IPS-18c (cell line): ENCODE measurements around the gene SWAP70.
"Not testable (repeated sequence)": the region's sequence is repeated elsewhere in the genome, so short reads cannot be mapped to it uniquely, and the experiment has no call there.

ENCODE experiments used
- H3K4me3 ChIP-seq: 2 replicates; pipeline ENCODE4 v1.7.0; 2013; ENCODE audit warnings: low read depth, mild to moderate bottlenecking, low read length, moderate library complexity; ENCODE audit not compliant: insufficient read depth
- H3K9me3 ChIP-seq: one replicate; pipeline ENCODE4 v1.6.1; 2013; ENCODE audit warnings: mild to moderate bottlenecking, low read length, moderate library complexity; ENCODE audit not compliant: control insufficient read depth, insufficient read depth

The SWAP70 gene

DNA sequence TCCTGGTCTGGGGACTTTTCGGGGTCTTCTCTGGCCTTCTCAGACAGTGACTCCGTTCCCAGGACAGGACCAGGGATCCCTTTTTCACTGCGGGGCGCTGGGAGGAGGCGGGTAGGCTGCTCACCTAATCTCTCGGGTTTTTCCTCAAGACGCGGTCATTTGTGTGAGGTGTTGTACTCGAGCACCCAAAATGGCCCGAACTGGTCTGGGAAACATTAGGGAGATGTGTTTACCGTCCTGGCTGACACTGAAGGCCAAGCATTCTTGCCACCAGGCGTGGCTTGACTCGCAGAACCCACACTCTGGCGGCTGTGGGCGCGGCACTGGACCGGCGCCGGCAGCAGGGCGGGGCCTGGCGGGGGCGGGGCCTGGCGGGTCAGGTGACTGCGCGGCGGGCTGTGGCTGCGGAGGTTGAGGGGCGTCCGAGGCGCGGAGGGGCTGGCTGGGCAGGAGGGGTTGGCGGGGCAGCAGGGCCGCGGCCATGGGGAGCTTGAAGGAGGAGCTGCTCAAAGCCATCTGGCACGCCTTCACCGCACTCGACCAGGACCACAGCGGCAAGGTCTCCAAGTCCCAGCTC is at the start of gene SWAP70:
Gene SWAP70, plus strand, starts transcription at position 379 of the 577 bp plus-strand sequence. Its CDS starts 103 bp downstream, at position 482.
- Histone ChIP-seq H3K9me3 (no peaks in the 10 kb centered on the region), H3K4me3 (peak within 1 kb of the TSS; percentile 95)

GRCh38 chr11:9615031-9615451 is 48.8 kb upstream of the SWAP70 start:
- Histone ChIP-seq H3K9me3 (no peaks in the 10 kb centered on the region), H3K4me3 (no peak overlapping the region; the same call in 1 of the 2 replicates)

DNA sequence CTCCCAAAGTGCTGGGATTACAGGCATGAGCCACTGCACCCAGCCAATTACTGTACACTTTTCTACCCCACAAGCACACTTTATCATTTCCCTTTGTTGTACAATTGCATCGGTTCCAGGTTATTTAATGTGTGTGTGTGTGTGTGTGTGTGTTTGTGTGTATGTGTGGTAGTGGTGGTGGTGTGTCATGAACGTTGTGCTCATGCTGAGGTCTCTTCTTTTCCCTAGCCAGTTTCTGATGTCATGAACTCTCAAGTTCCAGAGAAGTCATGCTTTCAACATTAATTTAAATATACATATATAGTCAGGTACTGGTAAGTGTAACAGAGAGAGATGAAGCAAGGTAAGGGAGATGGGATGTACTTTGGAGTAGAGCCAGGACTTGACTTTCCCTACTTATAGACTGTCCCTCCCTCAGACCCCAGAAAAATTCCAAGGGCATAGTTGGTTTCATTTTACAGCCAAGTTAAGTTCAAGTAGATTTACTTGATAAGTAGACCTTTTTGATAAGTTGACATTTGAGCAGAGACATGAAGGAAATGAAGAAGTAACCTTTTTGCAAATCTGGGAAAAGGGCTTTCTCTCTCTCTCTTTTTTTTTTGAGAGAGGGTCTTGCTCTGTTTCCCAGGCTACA is 47.7 kb upstream of the SWAP70 start:
- no peak overlapping the region for H3K4me3 ChIP-seq
- no peaks in the 10 kb centered on the region for H3K9me3 ChIP-seq

DNA sequence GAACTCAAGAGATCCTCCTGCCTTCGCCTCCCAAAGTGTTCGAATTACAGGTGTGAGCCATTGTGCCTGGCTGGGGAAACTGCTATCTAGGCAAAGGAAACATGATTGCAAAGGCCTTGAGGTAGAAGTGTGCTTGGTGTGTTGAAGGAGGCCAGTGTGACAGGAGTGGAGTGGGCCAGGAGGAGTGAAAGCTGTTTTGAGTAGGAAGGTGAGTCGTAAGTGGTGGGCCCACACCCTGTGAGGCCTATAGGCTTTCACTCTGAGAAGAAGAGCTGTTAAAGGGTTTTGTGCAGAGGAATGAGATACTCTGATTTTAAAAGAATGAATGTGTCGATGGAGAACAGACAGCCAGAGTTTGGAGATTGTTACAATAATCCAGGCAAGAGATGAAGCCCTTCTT is 47.0 kb upstream of the SWAP70 start:
- Histone ChIP-seq H3K9me3 (no peaks in the 10 kb centered on the region), H3K4me3 (no peak overlapping the region)

DNA sequence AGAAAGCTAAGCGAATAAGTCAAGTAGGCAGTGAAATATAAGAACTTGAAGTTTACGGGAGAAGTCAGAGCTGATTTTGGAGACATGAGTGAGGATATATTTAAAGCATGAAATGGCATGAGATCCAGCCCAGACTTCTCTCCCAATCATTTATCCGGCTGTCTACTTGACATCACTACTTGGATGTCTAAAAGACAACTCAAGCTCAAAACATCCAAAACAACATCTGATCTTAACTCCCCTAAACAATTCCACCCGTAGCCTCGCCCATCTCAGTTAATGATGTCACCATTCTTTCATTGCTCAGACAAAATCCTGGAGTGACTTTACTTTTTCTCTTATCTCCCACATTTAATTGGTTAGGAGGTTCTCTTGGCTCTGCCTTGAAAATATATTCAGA is 45.9 kb upstream of the SWAP70 start:
- Histone ChIP-seq H3K9me3 (no peaks in the 10 kb centered on the region), H3K4me3 (no peak overlapping the region)

DNA sequence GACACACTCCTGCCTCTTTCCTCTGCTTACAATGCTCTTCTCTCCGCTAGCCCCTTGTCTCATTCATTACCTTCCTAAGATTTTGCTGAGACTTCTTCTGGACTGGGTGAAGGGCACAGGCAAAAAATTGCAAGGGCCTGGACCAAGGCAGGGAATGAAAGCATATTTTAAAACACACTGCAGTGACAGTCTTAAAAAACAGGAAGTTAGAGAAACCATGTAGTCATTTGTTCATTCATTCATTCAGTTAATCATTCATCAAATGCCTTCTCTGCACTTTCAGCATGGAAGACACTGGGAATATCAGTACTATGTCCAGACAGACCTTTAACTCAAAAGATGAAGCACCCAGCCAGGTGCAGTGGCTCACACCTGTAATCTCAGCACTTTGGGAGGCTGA is 44.9 kb upstream of the SWAP70 start:
- H3K4me3 ChIP-seq, result no peak overlapping the region

DNA sequence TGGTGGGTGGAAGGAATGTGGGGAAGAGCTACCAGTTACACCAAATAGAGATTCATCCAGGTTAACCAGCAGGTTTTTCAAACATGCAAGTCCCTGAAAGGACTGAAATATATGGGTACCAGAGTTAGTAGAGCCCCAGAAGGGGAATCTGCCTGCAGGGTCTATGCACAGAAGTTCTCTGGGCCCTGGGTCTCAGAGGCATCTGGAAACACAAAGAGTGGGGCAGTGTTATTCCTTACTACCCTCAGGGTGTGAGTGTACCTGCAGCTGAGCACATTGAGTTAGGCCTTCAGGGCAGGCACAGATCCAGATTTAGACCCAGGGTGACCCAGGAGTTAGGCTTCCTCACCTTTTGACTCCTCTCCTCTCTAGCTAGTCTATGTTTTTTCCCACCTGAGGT is 43.9 kb upstream of the SWAP70 start:
- Histone ChIP-seq H3K4me3 (no peak overlapping the region), H3K9me3 (no peaks in the 10 kb centered on the region)

More for the DNA sequence above, 44.9 kb upstream of the SWAP70 start:
- no peaks in the 10 kb centered on the region for H3K9me3 ChIP-seq

DNA sequence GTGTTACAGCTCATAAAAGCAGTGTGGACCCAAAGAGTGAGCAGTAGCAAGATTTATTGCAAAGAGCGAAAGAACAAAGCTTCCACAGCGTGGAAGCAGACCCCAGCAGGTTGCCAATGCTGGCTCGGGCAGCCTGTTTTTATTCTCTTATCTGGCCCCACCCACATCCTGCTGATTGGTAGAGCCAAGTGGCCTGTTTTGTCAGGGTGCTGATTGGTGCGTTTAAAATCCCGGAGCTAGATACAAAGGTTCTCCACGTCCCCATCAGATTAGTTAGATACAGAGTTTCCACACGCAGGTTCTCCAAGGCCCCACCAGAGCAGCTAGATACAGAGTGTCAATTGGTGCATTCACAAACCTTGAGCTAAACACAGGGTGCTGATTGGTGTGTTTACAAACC is 41.5 kb upstream of the SWAP70 start:
- H3K4me3 ChIP-seq, H3K9me3 ChIP-seq: not testable (repeated sequence)

DNA sequence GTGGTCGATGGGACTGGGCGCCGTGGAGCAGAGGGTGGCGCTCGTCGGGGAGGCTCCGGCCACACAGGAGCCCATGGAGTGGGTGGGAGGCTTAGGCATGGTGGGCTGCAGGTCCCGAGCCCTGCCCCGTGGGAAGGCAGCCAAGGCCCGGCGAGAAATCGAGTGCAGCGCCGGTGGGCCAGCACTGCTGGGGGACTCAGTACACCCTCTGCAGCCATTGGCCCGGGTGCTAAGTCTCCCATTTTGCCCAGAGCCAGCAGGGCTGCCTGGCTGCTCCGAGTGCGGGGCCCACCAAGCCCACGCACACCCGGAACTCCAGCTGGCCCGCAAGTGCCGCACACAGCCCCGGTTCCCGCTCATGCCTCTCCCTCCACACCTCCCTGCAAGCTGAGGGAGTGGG is 40.8 kb upstream of the SWAP70 start:
- not testable (repeated sequence) for H3K4me3 ChIP-seq, H3K9me3 ChIP-seq

- no peak overlapping the region for H3K4me3 ChIP-seq
- H3K9me3 ChIP-seq, result no peaks in the 10 kb centered on the region
Observed at GRCh38 chr11:9624448-9624847, 39.4 kb upstream of the SWAP70 start.

DNA sequence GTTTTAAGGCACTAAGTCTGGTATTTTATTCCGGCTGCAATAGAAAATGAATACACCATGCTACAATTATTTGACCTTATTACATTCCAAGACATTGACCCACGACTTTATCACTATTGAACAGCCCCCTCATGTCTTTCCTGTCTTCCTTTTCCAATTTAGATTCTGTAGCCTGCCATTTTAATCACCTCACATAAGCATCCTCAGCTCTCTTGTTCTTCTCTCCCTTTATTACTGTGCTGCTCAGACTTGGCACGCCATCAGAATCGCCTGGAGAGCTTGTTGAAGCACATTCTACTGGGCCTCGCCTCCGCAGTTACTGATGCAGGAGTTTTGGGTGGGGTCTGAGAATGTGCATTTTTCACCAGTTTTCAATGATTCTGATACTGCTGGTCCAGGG is 38.7 kb upstream of the SWAP70 start:
- H3K9me3 ChIP-seq, result no peaks in the 10 kb centered on the region

DNA sequence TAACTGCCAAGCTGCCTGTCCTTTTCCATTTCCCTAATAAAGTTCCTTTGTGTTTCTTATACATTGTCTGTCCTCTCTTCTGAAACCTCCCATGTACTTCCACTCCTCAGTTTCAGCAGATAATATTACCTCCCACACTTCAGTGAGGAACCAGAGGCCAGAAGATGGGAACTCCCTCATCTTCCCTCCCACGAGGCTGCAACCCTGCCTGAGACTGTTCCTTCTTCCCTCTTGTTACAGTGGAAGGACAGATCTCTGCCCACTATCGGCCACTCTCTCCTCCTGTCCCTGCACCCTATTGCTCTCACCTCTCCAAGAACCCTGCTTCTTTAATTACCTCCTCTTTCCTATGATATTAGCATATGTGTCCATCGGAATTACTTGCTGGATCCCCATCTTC is 38.1 kb upstream of the SWAP70 start:
- no peaks in the 10 kb centered on the region for H3K9me3 ChIP-seq
- H3K4me3 ChIP-seq, result no peak overlapping the region

More for the DNA sequence above, 38.7 kb upstream of the SWAP70 start:
- no peak overlapping the region for H3K4me3 ChIP-seq

DNA sequence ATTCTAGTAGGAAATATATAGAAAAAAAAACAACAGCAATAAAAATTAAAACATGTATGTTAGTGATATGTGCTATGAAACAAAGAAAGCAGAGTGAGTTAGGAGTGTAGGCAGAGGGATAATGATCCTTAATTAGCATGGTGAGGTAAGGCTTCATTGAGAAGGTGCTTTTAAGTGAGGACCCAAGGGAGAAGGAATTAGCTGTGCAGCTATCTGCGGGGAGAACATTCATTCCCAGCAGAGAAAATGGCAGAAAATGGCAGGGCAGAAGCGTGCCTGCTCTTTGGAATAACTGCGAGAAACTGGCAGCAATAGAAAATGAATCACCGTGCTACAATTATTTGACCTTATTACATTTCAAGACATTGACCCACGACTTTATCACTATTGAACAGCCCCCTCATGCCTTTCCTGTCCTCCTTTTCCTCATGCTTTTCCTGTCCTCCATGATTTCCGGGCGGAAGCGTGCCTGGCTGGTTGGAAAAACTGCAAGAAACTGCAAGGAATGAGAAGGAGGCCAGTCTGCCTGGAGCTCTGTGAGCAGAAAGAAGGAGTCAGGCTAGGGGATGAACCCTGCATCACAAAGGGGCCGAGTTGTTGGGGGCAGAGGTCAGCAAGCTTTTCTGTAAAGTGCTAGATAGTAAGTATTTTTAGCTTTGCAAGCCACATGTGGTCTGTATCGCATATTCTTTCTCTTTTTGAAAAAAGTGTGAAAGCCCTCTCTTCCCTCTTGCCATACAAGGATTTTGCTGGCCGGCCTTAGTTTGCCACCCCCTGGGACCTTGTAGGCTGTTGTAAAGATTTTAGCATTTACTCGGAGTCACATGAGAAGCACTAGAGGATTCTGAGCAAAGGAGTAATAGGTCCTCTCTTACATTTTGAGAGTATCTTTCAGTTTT is 37.1 kb upstream of the SWAP70 start:
- no peak overlapping the region for H3K4me3 ChIP-seq
- no peaks in the 10 kb centered on the region for H3K9me3 ChIP-seq

- Histone ChIP-seq H3K4me3 (no peak overlapping the region), H3K9me3 (no peaks in the 10 kb centered on the region)
Observed at GRCh38 chr11:9629064-9629463, 34.8 kb upstream of the SWAP70 start.

GRCh38 chr11:9633679-9634078 is 30.2 kb upstream of the SWAP70 start:
- Histone ChIP-seq H3K4me3 (no peak overlapping the region), H3K9me3 (no peaks in the 10 kb centered on the region)

- H3K4me3 ChIP-seq, result no peak overlapping the region
- no peaks in the 10 kb centered on the region for H3K9me3 ChIP-seq
Observed at GRCh38 chr11:9636691-9637090, 27.2 kb upstream of the SWAP70 start.

- H3K9me3 ChIP-seq, result no peaks in the 10 kb centered on the region
- H3K4me3 ChIP-seq, result no peak overlapping the region
Observed at GRCh38 chr11:9639099-9639498, 24.8 kb upstream of the SWAP70 start.

- Histone ChIP-seq H3K9me3 (no peaks in the 10 kb centered on the region), H3K4me3 (no peak overlapping the region)
Observed at GRCh38 chr11:9639985-9640384, 23.9 kb upstream of the SWAP70 start.
